Prostate gland (tissue), 2 donors: ENCODE measurements around the gene STK16. TPM values are rescaled to one million over a fixed set of nuclear protein-coding genes. Genes with fewer than 3 reads are reported as not detected.

ENCODE experiments used
- DNase-seq: peaks from one replicate; pipeline ENCODE4 v3.0.0-alpha.2; 2019; ENCODE audit warnings: low spot score
- H3K27ac ChIP-seq, 2 donors: fragments of 200-600 bp; sonication (generic); 2 replicates each; pipeline ENCODE4 v1.5.1; 2017 to 2019
- H3K27me3 ChIP-seq: fragments of 200-600 bp; sonication (generic); replicated peaks from 2 replicates; pipeline ENCODE4 v1.5.1; 2019; ENCODE audit not compliant: insufficient read depth
- H3K36me3 ChIP-seq, 2 donors: fragments of 200-600 bp; sonication (generic); 1 replicate in 1 of 2; 2 replicates in 1 of 2; pipeline versions ENCODE4 v1.5.1 to v1.8.1; 2017 to 2019
- H3K4me1 ChIP-seq: fragments of 200-600 bp; sonication (generic); replicated peaks from 2 replicates; pipeline ENCODE4 v1.5.1; 2019
- H3K4me3 ChIP-seq, 2 donors: fragments of 200-600 bp; sonication (generic); 2 replicates each; pipeline ENCODE4 v1.5.1; 2017 to 2019
- H3K9me3 ChIP-seq: fragments of 200-600 bp; sonication (generic); 2 replicates; pipeline ENCODE4 v1.5.1; 2017
- POLR2A ChIP-seq: fragments of 450-650 bp; IDR thresholded peaks from one replicate; pipeline ENCODE4 v1.6.1; 2016; ENCODE audit warnings: antibody characterized with exemption, mild to moderate bottlenecking
- POLR2AphosphoS5 ChIP-seq: sonication (generic); formaldehyde crosslinking; IDR thresholded peaks from one replicate; pipeline ENCODE4 v1.6.1; 2017; ENCODE audit warnings: antibody characterized with exemption
- WGBS: methylation state at CpG from one replicate; pipeline ENCODE4 v1.1.5; 2018; 5-methylcytosine and 5-hydroxymethylcytosine counted together
- intact Hi-C: fragments of 100-400 bp; cut with DNase I; formaldehyde crosslinking; loops from one replicate; pipeline ENCODE4 v1.14.2; 2022
- microRNA counts, 2 donors: library from miRNA; unstranded; fragments of <30 nt; microRNA quantifications; one replicate each; lab custom pipeline; 2016 to 2017
- microRNA-seq: library from miRNA; unstranded; fragments of <30 nt; microRNA quantifications from one replicate; pipeline ENCODE4, GENCODE V29; 2016
- small RNA-seq, 2 donors: library from RNA; depleted of rRNA; stranded (forward); fragments of <200 nt; gene quantifications; one replicate each; pipeline ENCODE3, GENCODE V24; 2016
- total RNA-seq, 2 donors: library from RNA; depleted of rRNA; stranded (reverse); fragments of >200 nt; gene quantifications; one replicate each; pipeline ENCODE4 v1.1.0, GENCODE V29; 2016
- TF ChIP-seq, protein P1 (sequence below), 4 experiments: fragments of 200-600 bp in 2 of 4; fragments of 450-650 bp in 2 of 4; sonication (generic) in 2 of 4; IDR thresholded peaks; 1 replicate in 3 of 4; 2 replicates in 1 of 4; pipeline ENCODE4 v1.5.1; 2016 to 2019; ENCODE audit warnings: antibody characterized with exemption in 4 of 4, mild to moderate bottlenecking in 2 of 4, moderate library complexity in 2 of 4

STK16 gene
- total RNA-seq, 2 donors from 2014 or later, result 20.5 to 26.1 TPM

DNA sequence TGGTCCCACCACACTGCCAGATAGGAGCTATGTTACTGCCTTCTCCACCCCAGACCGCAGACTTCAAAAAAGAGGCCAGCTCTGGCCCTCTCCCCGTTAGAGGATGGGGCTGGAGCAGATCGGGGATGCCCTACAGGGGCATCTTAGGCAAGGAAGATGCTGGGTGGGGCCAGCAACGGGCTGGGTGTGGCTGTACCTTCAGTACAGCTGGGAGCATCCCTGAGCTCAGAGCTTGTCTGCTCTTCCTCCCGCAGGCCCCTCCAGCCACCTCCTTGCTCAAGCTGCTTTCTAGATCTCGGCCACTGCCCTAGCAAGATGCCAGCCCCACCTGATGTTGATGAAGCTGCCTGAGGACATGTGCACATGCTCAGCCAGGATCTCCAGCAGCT is 54.1 kb downstream of the STK16 start:
- intact Hi-C loops, result loop anchor here (10.0 kb wide), 2 partner anchors 85 to 235 kb away; partner anchors contain the start of gene ABCB6
- TF ChIP-seq POLR2AphosphoS5 (no peak), POLR2A (no peak)
- TF ChIP-seq, protein P1, sequence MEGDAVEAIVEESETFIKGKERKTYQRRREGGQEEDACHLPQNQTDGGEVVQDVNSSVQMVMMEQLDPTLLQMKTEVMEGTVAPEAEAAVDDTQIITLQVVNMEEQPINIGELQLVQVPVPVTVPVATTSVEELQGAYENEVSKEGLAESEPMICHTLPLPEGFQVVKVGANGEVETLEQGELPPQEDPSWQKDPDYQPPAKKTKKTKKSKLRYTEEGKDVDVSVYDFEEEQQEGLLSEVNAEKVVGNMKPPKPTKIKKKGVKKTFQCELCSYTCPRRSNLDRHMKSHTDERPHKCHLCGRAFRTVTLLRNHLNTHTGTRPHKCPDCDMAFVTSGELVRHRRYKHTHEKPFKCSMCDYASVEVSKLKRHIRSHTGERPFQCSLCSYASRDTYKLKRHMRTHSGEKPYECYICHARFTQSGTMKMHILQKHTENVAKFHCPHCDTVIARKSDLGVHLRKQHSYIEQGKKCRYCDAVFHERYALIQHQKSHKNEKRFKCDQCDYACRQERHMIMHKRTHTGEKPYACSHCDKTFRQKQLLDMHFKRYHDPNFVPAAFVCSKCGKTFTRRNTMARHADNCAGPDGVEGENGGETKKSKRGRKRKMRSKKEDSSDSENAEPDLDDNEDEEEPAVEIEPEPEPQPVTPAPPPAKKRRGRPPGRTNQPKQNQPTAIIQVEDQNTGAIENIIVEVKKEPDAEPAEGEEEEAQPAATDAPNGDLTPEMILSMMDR (IDR thresholded peaks at IDR 0.05), result no peak
- H3K27me3 ChIP-seq, result peaks cover 2% of the 10 kb centered on the region
- no peaks in the 10 kb centered on the region for H3K36me3 ChIP-seq
- H3K4me3 ChIP-seq, result no peak overlapping the region
- 80% methylated on average over 6 of the region's 6 CpGs for WGBS
- no peaks in the 10 kb centered on the region for H3K9me3 ChIP-seq
- no peak overlapping the region for H3K27ac ChIP-seq
- DNase-seq, result no peak
- H3K4me1 ChIP-seq, result no peaks in the 10 kb centered on the region

MicroRNA genes within 50 kb of the gene (microRNA counts, 767-probe panel; counts per million panel counts)
- 1,352 to 2,156 counts per million in 2 donors for microRNA hsa-miR-153 (lab: Ali Mortazavi, UCI)

Small RNA genes lying within 50 kb of the gene (microRNA-seq; reads per million reads assigned to microRNA genes)
- not detected for gene MIR153-1

Small RNA genes lying within 50 kb of the gene (small RNA-seq; reads per million reads assigned to genes)
- 0 reads per million in 2 donors for gene MIR153-1

Other genes with a start within 250 kb of the STK16 start
- 1 to 10 TPM in 1 of 2 donors, not detected in 1; 4.4 TPM for gene CFAP65, start 204.0 kb upstream of the STK16 start, total RNA-seq
- gene IHH, start 184.6 kb upstream of the STK16 start, total RNA-seq, result 1 to 10 TPM; 3.2 to 9.6 TPM
- 10 to 100 TPM; 15.2 to 16.9 TPM for gene NHEJ1, start 84.7 kb upstream of the STK16 start, total RNA-seq
- gene SLC23A3, start 75.5 kb upstream of the STK16 start, total RNA-seq, result 1 to 10 TPM; 2.3 to 2.9 TPM
- gene CNPPD1, start 68.6 kb upstream of the STK16 start, total RNA-seq, result 10 to 100 TPM; 53.6 to 60.1 TPM
- gene RETREG2, start 67.2 kb upstream of the STK16 start, total RNA-seq, result 100 to 1,000 TPM in 1 of 2 donors, 10 to 100 TPM in 1; 84.4 to 142 TPM
- 10 to 100 TPM; 49.0 to 57.2 TPM for gene ZFAND2B, start 38.7 kb upstream of the STK16 start, total RNA-seq
- gene ABCB6, start 26.5 kb upstream of the STK16 start, total RNA-seq, result 10 to 100 TPM; 31.9 to 32.1 TPM
- gene ATG9A, start 15.8 kb upstream of the STK16 start, total RNA-seq, result 10 to 100 TPM; 38.8 to 78.8 TPM
- 10 to 100 TPM; 64.4 to 85.7 TPM for gene ANKZF1, start 15.7 kb upstream of the STK16 start, total RNA-seq
- gene GLB1L, start within 50 bp of the STK16 start, total RNA-seq, result 10 to 100 TPM; 23.1 to 25.0 TPM
- not detected for gene TUBA4B, start 7.8 kb downstream of the STK16 start, total RNA-seq
- 10 to 100 TPM; 43.5 to 51.2 TPM for gene TUBA4A, start 8.4 kb downstream of the STK16 start, total RNA-seq
- gene DNAJB2, start 33.9 kb downstream of the STK16 start, total RNA-seq, result 100 to 1,000 TPM; 155 to 163 TPM
- 1 to 10 TPM in 1 of 2 donors, under 1 TPM in 1; 0.09 to 6.6 TPM for gene PTPRN, start 63.9 kb downstream of the STK16 start, total RNA-seq
- gene RESP18, start 87.3 kb downstream of the STK16 start, total RNA-seq, result not detected
- gene DNPEP, start 142.4 kb downstream of the STK16 start, total RNA-seq, result 10 to 100 TPM; 54.1 to 82.4 TPM
- 1,000 to 10,000 TPM; 1,584 to 1,742 TPM for gene DES, start 172.9 kb downstream of the STK16 start, total RNA-seq
- gene SPEG, start 189.4 kb downstream of the STK16 start, total RNA-seq, result 10 to 100 TPM; 30.7 to 53.4 TPM